Stimulated activated CD8-positive, alpha-beta memory T cell treated with anti-CD3 and anti-CD28 coated beads, Interleukin-15, amount 100 ng/mL, for 1 hour (primary cell): ENCODE measurements around the gene PATL1.

Source experiments
- DNase-seq: peaks from one replicate; pipeline ENCODE4 v3.0.0-alpha.2; 2020; ENCODE audit warnings: low read depth

The PATL1 gene

GRCh38 chr11:59614277-59615119 is 54.3 kb downstream of the PATL1 start:
- DNase-seq = no peak

GRCh38 chr11:59611570-59612565 is 57.0 kb downstream of the PATL1 start:
- no peak for DNase-seq

GRCh38 chr11:59610289-59610688 is 58.5 kb downstream of the PATL1 start:
- DNase-seq = no peak

GRCh38 chr11:59607703-59608454 is 61.0 kb downstream of the PATL1 start:
- no peak for DNase-seq

GRCh38 chr11:59602432-59602831 is 66.4 kb downstream of the PATL1 start:
- no peak for DNase-seq

- no peak for DNase-seq
Observed at GRCh38 chr11:59601788-59602187, 67.0 kb downstream of the PATL1 start.

GRCh38 chr11:59600636-59601035 is 68.2 kb downstream of the PATL1 start:
- no peak for DNase-seq

GRCh38 chr11:59600234-59600633 is 68.6 kb downstream of the PATL1 start:
- no peak for DNase-seq

GRCh38 chr11:59598961-59599360 is 69.9 kb downstream of the PATL1 start:
- no peak for DNase-seq
